ENCODE data around the gene CHST11. TPM values are rescaled to one million over a fixed set of nuclear protein-coding genes. Genes with fewer than 3 reads are reported as not detected.
"Not testable (repeated sequence)": the region's sequence is repeated elsewhere in the genome, so short reads cannot be mapped to it uniquely, and the experiment has no call there.

CHST11 gene
- total RNA-seq, 1 donor from 2014 or later = 71.4 TPM

DNA sequence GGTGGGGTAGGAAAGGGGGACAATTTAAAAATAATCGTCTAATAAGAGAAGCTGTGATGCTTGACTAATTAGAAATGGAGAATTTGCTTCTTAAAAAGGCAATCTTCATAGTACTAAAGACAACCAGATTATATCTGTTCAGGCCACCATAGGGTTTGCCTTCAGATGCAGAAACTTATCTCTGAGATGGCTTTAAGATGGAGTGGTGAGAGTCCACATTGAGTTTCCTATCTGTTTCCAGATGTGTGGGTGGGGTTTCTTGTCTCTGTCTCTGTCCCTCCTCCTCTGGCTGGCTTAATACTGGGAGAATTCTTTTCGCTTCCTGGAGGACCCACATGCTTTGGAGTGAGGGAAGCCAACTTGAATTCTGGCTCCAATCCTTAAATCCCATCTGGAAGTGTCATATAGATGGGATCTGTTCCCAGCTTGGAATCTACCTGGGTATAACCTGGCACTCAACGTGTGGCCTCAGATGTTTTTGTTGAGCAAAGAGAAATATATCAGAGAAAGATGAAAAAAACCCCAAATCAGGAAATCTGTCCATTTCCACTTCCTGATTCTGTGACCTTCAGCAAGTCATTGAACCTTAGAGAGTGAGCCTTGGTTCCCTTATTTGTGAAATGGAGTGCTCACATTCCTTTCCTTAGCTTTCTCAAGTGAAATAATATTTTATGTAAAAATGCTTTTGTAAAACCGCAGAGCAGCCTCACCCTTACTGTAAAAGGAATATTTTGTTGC, 66.4 kb downstream of the CHST11 start:
- intact Hi-C loops (cut with micrococcal nuclease) = no loop called here

DNA sequence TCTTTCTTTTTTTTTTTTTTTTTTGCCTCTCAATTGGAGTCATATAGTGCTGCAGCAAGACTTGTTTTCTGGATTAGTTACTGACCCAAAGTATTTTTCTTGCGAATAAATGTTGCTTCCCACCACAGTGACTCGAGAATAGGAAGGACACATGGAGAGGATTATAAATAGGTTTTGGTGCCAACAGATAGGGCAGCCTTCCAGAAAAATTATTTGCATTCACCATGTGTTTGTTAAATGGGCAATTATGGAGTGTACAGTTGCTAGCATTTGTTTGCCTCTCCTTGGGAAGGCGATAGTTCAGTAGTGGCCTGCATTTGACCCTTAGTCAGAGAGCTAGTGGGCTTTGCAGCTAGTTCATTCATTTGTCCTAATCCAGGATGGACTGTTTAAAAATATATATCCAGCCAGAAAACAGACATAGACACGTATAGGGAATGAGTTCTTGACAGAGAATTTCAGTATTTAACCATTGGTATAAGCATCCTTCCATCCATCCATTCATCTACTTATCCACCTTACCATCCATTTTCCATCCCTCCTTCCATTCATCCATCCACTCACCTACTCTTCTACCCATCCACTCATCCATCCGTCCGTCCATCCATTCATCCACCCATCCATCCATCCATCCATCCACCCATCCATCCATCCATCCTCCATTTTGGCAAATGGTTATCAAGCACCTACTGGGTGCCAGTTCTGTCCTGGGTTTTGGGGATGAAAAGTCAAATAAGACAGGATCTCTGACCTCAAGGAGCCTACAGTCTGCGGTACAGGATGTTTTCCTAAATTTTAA, 67.5 kb downstream of the CHST11 start:
- intact Hi-C loops (cut with micrococcal nuclease) = no loop called here

DNA sequence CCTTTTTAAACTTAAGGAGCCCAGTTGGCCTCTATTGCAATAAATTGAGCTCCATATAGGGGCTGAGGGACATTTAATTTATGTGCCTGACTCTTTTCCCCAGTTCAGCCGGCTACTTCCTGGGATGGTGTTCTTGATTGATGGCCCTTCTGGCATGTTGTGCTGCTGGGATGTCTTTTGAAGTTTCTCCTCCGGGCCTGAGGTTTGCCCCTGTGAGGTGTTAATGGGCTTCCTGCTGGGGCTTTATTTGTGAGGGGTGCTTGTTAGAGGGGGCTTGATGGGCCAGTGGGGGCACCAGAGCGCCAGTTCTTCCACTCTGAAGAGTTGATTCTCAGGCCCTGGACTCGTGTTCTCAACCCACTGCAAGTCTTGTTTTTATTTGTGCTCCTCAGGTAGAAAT, 69.6 kb downstream of the CHST11 start:
- intact Hi-C loops (cut with micrococcal nuclease) = no loop called here

DNA sequence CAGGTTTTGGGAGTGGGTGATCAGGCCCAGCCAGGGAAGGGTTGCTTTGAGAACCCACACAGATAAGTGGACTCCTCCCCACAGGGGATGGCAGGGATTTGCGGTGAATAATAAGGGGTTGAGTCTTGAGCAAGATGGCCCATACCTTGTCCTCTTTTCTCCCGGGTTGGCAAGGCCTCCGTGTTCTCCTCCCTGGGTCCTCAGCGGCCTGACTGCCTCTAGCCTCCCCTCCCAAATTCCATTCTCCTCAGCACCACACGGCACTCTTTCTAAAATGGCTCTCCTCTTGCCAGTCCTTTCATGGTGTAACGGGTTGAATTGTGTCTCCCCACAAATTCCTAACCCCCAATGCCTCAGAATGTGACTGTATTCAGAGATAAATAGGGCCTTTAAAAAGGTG, 70.0 kb downstream of the CHST11 start:
- intact Hi-C loops (cut with micrococcal nuclease) = no loop called here

DNA sequence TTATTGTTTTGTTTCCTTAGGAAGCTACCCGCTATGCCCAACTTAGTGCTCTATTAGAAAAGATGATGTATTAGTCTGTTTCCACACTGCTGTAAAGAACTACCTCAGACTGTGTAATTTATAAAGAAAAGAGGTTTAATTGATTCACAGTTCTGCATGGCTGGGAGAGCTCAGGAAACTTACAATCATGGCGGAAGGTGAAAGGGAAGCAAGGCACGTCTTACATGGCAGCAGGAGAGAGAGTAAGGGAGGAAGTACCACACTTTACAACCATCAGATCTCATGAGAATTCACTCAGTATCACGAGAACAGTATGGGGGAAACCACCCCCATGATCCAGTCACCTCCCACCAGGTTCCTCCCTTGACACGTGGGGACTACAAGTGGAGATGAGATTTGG, 70.9 kb downstream of the CHST11 start:
- intact Hi-C loops (cut with micrococcal nuclease) = not testable (repeated sequence)

DNA sequence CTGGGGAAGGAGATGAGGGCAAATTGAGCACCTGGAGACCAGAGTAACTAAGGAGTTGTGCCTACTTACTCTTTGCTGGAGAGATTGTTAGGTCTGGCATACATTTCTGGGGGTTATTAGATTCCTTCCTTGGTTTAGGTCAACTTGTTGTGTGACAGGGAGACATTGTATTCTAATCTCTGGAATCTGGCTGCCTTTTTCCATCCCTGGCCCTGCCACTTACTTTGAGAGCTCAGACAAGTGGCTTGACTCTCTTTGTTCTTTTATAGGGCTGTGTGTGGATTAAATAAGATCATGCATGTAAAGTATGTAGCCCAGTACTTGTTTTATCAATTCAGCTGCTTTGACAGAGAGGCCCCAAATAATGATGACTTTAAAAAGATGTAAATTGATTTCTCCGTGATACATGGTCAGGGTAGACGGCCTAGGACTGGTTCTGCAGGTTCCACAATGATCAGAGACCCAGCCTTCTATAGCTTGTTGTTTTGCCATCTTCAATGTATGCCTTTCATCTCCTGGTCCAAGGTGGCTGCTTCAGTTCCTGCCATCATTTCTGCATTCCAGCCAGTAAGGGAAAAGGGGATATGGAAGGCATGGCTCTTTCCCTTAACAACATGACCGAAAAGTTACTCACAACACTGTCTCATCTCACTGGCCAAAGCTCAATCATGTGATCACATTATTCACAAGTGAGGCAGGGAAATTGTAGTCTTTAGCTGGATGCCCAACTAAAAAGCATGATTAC, 72.6 kb downstream of the CHST11 start:
- intact Hi-C loops (cut with micrococcal nuclease) = no loop called here

DNA sequence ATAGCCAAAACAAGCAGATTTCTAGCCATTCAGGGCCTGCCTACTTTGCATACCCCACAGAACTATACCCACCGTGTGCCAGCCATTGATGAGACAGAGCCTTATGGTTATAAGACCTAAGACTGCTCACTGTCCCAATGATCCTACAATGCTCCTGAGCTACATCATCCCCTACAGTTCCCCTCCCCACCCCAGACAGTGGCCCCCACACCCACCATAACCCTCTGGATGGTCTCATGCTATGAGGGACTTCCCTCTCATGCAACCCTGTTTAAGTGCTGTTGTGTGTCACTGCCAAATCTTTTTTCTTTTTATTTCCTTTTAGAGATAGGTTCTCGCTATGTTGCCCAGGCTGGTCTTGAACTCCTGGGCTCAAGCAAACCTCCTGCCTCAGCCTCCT, 75.9 kb downstream of the CHST11 start:
- intact Hi-C loops (cut with micrococcal nuclease) = no loop called here

DNA sequence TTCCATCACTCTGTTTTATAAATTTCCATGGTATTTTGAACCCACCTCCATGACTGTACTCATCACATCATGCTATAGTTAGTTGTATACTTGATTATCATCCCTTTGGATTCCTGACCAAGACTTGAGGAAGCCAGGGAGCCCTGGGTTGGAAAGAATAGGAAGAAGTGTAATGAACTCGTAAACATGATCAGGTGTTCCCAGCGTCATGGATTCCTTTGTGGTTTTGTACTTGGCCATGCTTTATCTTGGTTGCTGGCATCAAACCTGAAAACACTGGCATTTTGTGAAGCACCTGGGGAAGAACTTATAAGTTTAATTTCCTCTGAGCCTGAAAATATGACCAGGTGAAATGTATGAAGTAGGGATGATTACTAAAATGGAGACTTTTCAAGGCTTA, 76.4 kb downstream of the CHST11 start:
- intact Hi-C loops (cut with micrococcal nuclease) = no loop called here

DNA sequence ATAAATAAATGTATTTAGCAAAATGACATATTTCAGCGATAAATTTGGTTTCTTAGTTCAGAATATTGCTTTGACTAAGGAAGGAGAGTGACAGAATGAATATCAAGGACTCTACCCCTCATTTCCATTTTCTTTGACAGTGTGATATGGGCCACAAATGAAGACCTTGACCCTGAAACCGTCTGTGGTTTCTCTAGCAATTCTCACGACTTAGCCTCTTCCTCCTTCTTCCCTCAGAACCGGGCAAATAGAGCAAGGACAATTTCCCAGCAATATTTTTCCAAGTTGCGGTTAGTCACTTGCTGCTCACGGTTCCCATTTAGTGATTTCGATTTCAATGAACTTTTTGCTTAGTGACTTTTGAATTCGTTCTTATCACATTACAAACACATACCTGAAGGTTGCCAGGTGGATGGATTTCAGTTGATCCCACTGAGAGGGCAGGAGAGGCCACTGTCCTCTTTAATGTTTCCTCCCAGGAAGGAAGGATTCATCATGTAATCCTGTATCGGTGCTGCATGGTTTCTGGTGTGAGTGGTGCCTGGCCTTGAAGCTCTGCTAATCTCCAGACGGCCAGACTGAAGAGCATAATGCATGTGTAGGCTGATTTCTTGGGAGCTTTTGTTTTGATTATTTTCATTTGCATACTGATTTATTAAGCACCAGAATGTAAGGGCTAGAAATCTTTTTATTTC, 77.6 kb downstream of the CHST11 start:
- intact Hi-C loops (cut with micrococcal nuclease) = no loop called here

DNA sequence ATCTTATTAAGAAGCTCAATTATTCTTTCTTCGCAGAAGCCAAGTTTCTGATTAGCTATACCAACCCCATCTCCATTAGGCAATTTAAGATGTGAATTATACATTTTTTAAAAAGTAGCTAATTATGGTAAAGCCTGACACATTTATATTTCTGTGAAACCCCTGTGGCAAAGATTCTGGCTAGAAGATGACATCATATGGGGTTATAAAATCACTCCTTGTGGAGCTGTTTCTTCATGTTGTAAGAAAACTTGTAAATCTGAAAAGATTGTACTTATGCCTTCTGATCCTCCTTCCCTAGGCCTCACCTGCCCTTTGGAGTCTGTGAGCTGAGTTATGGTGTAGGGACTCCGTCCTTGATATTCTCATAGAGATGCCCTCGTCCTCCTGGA, 78.1 kb downstream of the CHST11 start:
- intact Hi-C loops (cut with micrococcal nuclease) = no loop called here

DNA sequence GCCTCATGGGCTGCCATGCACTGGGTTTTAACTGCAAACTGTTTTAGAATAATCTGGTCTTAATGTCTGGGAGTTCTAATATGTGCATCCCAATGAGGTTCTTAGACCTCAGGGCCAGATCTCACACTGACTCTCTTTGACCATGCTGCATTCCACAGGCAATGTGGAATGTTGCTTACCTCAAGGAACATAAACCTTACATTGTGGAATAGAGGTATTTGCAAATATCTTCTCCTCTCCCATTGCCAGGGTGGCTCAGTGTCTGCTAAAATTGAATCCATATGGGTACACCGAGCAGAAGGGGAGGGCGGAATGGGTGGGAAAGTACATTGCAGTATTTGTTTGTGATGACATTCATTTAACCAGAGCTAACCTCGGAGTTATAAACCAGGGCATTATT, 78.6 kb downstream of the CHST11 start:
- intact Hi-C loops (cut with micrococcal nuclease) = no loop called here

DNA sequence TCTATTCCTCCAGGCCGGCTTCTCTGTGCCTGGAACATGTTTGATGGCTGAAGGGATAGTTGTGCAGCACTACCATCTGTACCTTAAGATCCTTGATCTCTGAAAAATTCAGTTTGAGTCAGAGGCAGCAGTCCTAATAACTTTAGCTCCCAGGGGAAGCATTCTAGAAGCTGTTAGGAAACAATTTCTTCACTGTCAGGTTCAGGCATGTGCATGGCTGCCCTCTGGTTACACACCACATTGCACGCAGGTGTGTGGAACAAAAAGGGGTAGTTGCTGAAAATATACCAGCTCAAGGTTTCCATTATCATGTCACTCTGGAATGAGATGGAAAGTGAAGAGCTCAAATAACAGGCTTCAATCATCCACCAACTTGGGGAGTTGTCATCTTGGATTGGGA, 80.1 kb downstream of the CHST11 start:
- intact Hi-C loops (cut with micrococcal nuclease) = no loop called here

DNA sequence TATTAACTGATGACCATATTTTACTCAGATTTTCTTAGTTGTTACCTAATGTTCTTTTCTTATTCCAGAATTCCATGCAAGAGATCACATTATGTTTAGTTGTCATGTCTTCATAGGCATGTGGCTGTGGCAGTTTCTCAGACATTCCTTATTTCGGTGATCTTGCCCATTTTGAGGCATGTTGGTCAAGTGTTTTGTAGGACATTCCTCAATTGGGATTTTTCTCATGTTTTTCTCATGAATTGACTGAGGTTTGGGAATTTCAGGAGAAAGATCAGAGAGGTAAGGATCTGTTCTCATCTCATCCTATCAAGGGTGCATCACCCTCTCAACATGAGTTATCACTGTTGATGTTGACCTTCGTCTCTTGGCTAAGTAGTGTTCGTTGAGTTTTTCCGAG, 81.3 kb downstream of the CHST11 start:
- intact Hi-C loops (cut with micrococcal nuclease) = no loop called here

DNA sequence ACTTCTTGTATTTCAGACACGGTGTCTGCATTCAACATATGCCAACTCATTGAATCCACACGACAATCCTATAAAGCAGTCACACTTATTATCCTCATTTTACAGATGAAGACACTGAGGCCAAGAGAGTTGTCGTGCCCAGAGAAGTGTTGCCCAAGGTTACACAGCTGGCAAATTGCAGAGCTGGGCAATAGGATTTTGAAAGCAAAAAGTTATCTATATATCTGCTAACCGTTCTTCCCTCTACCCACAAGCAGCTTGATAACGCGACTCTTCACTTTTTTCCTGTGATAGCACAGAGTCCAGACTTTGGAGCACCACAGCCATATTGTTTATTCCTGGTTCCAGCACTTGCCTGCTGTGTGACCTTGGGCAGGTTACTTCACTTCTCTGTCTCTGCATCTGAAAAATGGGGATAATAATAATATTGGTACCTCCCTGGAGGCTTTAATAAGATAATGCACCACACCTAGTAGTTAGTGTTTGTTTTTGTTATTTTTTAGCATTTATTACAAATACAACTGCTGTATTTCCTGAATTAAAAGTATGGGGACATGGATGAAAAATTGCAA, 82.2 kb downstream of the CHST11 start:
- intact Hi-C loops (cut with micrococcal nuclease) = no loop called here

DNA sequence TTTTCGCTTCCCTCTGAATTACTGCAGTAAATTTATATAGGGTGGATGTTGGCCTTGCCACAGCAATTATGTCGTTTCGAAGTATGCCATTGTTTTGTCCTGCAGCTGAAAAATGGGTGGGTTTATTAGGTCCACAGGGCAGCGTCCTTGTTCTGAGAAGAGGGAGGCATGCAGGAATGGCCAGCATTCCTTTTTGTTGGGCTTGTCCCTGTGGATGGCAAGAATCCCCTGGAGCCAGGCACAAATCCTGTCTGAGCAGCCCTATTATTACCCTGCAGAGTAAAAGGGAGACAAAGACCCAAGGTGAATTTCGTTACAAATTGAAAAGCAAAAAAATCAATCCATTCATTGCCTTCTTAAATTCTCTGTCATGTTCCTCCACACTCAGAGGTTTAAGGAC, 88.1 kb downstream of the CHST11 start:
- intact Hi-C loops (cut with micrococcal nuclease) = no loop called here

DNA sequence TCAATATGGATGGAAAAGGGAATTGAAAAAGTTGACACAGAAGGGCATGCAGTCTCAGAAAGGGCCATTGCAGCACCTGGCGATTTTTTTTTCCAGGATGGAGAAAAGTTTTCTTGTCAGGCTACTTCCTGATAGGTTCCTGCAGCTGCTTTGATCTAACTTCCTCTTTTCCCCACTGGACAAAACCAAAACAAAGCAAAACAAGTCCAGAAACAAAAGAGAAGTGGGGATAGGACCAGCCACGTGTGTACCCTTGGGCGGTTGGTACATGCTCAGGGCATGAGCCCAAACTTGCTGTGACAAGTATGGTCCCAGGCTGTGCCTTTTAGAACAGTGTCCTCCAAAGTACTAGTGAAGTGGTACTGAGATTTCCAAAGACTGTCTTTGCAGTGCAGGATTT, 89.8 kb downstream of the CHST11 start:
- intact Hi-C loops (cut with micrococcal nuclease) = no loop called here

DNA sequence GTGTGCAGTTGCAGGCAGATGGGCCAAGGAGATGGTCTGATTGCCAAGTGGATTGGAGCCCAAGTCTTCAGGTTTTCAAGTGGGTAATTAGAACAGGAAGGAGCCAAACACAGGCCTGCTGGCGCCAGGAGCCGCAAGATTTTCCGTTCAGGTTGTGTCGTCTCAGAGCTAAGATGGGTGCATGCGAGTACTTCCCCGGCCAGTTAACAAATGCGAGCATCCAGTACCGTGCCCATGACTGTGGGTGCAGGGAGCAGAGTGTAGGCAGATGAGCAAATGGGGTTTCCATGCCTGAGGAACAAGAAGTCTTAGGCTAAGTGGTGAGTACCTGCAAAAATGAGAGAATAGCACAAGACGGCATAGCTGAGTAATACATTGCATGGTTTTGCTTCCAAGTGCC, 90.5 kb downstream of the CHST11 start:
- intact Hi-C loops (cut with micrococcal nuclease) = no loop called here

DNA sequence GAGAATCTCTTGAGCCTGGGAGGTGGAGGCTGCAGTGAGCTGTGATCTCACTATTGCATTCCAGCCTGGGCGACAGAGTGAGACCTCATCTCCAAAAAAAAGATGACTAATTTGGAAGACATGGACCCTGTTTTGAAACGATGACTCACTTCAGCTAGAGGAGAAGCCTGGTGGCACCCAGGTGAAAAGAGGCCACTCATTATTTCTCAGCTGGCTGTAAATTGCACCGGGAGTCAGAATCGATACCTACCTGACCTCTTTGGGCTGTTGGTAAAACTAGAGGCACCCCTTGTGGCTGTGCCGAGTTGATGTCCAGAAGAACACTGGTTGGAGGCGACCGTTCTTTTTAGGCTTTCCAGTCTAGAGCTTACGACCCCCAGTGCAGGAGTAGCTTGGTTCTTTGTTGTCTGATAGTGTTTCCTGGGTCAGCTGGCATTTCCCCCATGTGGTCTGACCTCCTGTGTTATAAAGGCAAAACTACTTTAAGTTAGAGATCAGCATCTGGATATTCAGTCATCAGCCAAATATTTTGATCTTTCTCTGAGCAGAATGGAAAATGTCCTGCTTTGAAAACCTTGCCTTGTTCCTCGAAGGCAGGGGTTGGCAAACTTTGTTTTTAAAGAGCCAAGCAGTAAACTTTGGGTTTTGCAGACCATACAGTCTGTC, 93.2 kb downstream of the CHST11 start:
- intact Hi-C loops (cut with micrococcal nuclease) = no loop called here

DNA sequence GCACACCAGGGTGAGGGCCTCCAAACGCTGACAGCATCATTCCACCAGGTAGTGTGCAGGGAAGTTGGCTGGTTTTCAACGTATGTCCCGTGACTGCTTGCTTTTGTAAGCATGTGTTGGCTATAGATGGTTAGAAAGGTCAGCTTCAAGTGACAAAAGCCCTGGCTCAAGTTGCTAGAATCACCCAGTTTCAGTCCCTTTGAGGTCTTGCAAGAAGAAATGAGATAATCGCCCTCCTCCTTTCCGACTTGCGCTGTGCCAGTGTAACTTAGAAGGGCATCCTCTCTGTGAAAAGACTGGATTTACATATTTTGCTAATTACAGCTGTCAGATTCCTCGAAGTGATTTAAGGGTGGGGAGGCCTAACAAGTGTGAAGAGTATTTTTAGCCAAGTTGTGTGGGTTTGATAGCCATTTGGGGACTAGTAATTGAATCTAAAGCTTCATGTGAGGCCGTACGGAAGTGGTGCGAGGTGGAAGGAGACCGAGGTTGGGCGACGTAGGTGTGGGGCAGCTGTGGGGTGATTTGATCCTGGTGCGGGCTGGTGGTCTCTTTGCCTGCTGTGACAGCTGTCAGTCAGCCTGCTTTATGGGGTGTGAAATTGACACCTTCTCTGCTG, 94.7 kb downstream of the CHST11 start:
- intact Hi-C loops (cut with micrococcal nuclease) = no loop called here

DNA sequence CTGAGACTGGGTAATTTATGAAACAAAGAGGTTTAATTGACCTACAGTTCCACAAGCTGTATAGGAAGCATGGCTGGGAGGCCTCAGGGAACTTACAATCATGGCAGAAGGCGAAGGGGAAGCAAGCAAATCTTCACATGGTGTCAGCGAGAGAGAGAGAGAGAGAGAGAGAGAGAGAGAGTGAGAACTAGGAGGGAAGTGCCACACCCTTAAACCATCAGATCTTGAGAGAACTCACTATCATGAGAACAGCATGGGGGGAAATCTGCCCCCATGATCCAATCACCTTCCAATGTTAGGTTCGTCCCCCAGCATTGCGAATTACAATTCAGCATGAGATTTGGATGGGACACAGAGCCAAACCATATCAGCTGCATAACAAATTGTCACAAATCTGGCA, 96.7 kb downstream of the CHST11 start:
- intact Hi-C loops (cut with micrococcal nuclease) = no loop called here

Measured in T-helper 2 cell treated with Interferon-gamma antibody and Interleukin-4, amounts not matched to agents 100 ng/mL and 5 ng/mL, for 36 hours (primary cell).